ENCODE results near the gene PXN. TPM values are rescaled to one million over a fixed set of nuclear protein-coding genes. Genes with fewer than 3 reads are reported as not detected.

Gene PXN
- total and polyA plus RNA-seq, 2 of the 13 experiments (the other 11 are each of a cell fraction or from before 2014, with no cell fraction given) = 13.6 to 14.2 TPM

- no peak for DNase-seq (ENCODE audit: low spot score)
- no peak overlapping the region for H3K4me2 ChIP-seq (ENCODE audit: low read depth, low read length)
- no peak for FAIRE-seq
- no peak overlapping the region for H3K27ac ChIP-seq (ENCODE audit: extremely low read length, insufficient read depth, low read length)
- H2AFZ ChIP-seq (ENCODE audit: low read length) = no peak overlapping the region
- peaks cover 51% of the 10 kb centered on the region for H3K4me1 ChIP-seq (ENCODE audit: insufficient read depth, low read length)
- intact Hi-C loops (cut with micrococcal nuclease; ENCODE audit: unreplicated experiment) (no loop called here), in situ Hi-C loops (cut with HindIII; ENCODE audit: extremely low pct_ligation_motif_present, low pct_unique_long_range_greater_than_20kb) (no loop called here)
- peaks cover 9% of the 10 kb centered on the region; the same call in 1 of the 2 replicates for H4K20me1 ChIP-seq (ENCODE audit: insufficient read depth, low read length)
- ATAC-seq = peak; percentile 45
- H3K9ac ChIP-seq (ENCODE audit: insufficient read depth, low read depth, low read length) = no peak overlapping the region
- no peaks in the 10 kb centered on the region; a peak in 1 of 5 replicates for H3K36me3 ChIP-seq (replicated peaks in 1 of 2; ENCODE audit: control insufficient read depth in 1 of 2, insufficient read depth in 2 of 2, low read length in 2 of 2)
- H3K27me3 ChIP-seq (ENCODE audit: control insufficient read depth in 1 of 2, insufficient read depth in 2 of 2, low read length in 2 of 2) = no peaks in the 10 kb centered on the region
- ChIA-PET CTCF (ENCODE audit: low intra/inter-chr PET ratio, low total read pairs) (no interaction called here), POLR2A (interaction anchor here (0.8 to 1.5 kb wide), 4 partner anchors 10 to 51 kb away, joined by 3 to 7 read pairs (median 4); partner anchors contain the start of gene RNU4-2)
- no TSS peak for BruUV-seq (replicated peaks)
- no peak overlapping the region for H3K4me3 ChIP-seq (replicated peaks in 1 of 3; ENCODE audit: insufficient read depth in 1 of 3, low read depth in 2 of 3, low read length in 3 of 3)
- peaks cover 30% of the 10 kb centered on the region for H3K79me2 ChIP-seq (ENCODE audit: insufficient read depth, low read length)
- H3K9me3 ChIP-seq (ENCODE audit: low read length) = no peaks in the 10 kb centered on the region
- WGBS (ENCODE audit: low lambda C conversion rate) = 51% methylated on average over 4 of the region's 5 CpGs
- TF ChIP-seq ZNF224 (CRISPR knock-in tag; IDR thresholded peaks at IDR 0.05) (no peak), EP300 (IDR thresholded peaks at IDR 0.05; ENCODE audit: low read depth in 2 of 2, low read length in 2 of 2) (0 out of 4 replicates have a peak, but pooled peaks of 1 of the 2 experiments have one; percentile 5), EP300 (CRISPR knock-in tag; IDR thresholded peaks at IDR 0.05; ENCODE audit: borderline replicate concordance) (no peak), MYC (CRISPR knock-in tag; IDR thresholded peaks at IDR 0.05; ENCODE audit: borderline replicate concordance) (no peak), NR2F6 (IDR thresholded peaks at IDR 0.05) (0 out of 2 replicates have a peak, but pooled peaks have one; percentile 25), NR2F6 (CRISPR knock-in tag; IDR thresholded peaks at IDR 0.05) (no peak), ZNF687 (CRISPR knock-in tag; IDR thresholded peaks at IDR 0.05) (0 out of 2 replicates have a peak, but pooled peaks have one; percentile 9), TOE1 (CRISPR knock-in tag; IDR thresholded peaks at IDR 0.05) (no peak), ZNF263 (CRISPR knock-in tag; IDR thresholded peaks at IDR 0.05) (peak; percentile 74), RARA (CRISPR knock-in tag; IDR thresholded peaks at IDR 0.05) (peak; percentile 48; the same call in 1 of the 2 replicates), ARNT2 (CRISPR knock-in tag; IDR thresholded peaks at IDR 0.05; ENCODE audit: low read depth) (no peak)
- TF ChIP-seq, protein P1, sequence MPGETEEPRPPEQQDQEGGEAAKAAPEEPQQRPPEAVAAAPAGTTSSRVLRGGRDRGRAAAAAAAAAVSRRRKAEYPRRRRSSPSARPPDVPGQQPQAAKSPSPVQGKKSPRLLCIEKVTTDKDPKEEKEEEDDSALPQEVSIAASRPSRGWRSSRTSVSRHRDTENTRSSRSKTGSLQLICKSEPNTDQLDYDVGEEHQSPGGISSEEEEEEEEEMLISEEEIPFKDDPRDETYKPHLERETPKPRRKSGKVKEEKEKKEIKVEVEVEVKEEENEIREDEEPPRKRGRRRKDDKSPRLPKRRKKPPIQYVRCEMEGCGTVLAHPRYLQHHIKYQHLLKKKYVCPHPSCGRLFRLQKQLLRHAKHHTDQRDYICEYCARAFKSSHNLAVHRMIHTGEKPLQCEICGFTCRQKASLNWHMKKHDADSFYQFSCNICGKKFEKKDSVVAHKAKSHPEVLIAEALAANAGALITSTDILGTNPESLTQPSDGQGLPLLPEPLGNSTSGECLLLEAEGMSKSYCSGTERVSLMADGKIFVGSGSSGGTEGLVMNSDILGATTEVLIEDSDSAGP (CRISPR knock-in tag; IDR thresholded peaks at IDR 0.05; ENCODE audit: borderline replicate concordance) = 0 out of 2 replicates have a peak, but pooled peaks have one; percentile 18
Measured at GRCh38 chr12:120240495-120240833, 25.1 kb downstream of the PXN start.

Data from HepG2 (cell line).